Esophagus squamous epithelium (tissue), 5 donors: Measurements from ENCODE around the gene RTCB. TPM values are rescaled to one million over a fixed set of nuclear protein-coding genes. Genes with fewer than 3 reads are reported as not detected.

ENCODE experiments used
- DNase-seq: peaks from one replicate; lab custom pipeline; 2025; lab: John Stamatoyannopoulos, UW
- H3K27ac ChIP-seq, 4 donors: fragments of 200-600 bp; sonication (generic); one replicate each; pipeline ENCODE4 v1.5.1; 2016 to 2019; ENCODE audit warnings: mild to moderate bottlenecking in 1 of 4
- H3K27me3 ChIP-seq, 4 donors: fragments of 200-600 bp; sonication (generic); 1 replicate in 3 of 4; 2 replicates in 1 of 4; pipeline versions ENCODE4 v1.5.1 to v1.6.0; 2017 to 2021; ENCODE audit warnings: antibody characterized with exemption in 1 of 4
- H3K36me3 ChIP-seq, 3 donors: fragments of 200-600 bp; sonication (generic); one replicate each; pipeline ENCODE4 v1.5.1; 2016 to 2019
- H3K4me1 ChIP-seq, 3 donors: fragments of 200-600 bp; sonication (generic); one replicate each; pipeline ENCODE4 v1.5.1; 2017 to 2019
- H3K4me3 ChIP-seq, 4 donors: fragments of 200-600 bp; sonication (generic); 1 replicate in 3 of 4; 2 replicates in 1 of 4; pipeline ENCODE4 v1.5.1; 2016 to 2019; ENCODE audit warnings: mild to moderate bottlenecking in 2 of 4, moderate library complexity in 1 of 4
- H3K9me3 ChIP-seq, 3 donors: fragments of 200-600 bp; sonication (generic); one replicate each; pipeline ENCODE4 v1.5.1; 2016 to 2019
- CTCF ChIP-seq, 6 experiments: fragments of 450-650 bp in 4 of 6; fragments of 200-600 bp in 2 of 6; sonication (generic) in 2 of 6; IDR thresholded peaks; one replicate each; pipeline ENCODE4 v1.5.1; 2016 to 2019; ENCODE audit warnings: antibody characterized with exemption in 6 of 6, mild to moderate bottlenecking in 4 of 6, moderate library complexity in 4 of 6
- POLR2A ChIP-seq, 4 donors: fragments of 450-650 bp; IDR thresholded peaks; one replicate each; pipeline ENCODE4 v1.6.1; 2017; ENCODE audit warnings: antibody characterized with exemption in 4 of 4, mild to moderate bottlenecking in 4 of 4, moderate library complexity in 3 of 4
- WGBS, 2 donors: methylation state at CpG; one replicate each; pipeline ENCODE4 v1.1.5; 2018; 5-methylcytosine and 5-hydroxymethylcytosine counted together
- intact Hi-C: fragments of 100-400 bp; cut with DNase I; formaldehyde crosslinking; loops from one replicate; pipeline ENCODE4 v1.15.0; 2022
- total RNA-seq, 4 donors: library from RNA; depleted of rRNA; stranded (reverse); fragments of >200 nt; gene quantifications; one replicate each; pipeline ENCODE4 v1.1.0, GENCODE V29; 2016
- donor health status: DM: yes; HTN: yes; CAD: no.

The RTCB gene
- 10 to 100 TPM; 48.1 to 79.2 (median 70.9) TPM for total RNA-seq

DNA sequence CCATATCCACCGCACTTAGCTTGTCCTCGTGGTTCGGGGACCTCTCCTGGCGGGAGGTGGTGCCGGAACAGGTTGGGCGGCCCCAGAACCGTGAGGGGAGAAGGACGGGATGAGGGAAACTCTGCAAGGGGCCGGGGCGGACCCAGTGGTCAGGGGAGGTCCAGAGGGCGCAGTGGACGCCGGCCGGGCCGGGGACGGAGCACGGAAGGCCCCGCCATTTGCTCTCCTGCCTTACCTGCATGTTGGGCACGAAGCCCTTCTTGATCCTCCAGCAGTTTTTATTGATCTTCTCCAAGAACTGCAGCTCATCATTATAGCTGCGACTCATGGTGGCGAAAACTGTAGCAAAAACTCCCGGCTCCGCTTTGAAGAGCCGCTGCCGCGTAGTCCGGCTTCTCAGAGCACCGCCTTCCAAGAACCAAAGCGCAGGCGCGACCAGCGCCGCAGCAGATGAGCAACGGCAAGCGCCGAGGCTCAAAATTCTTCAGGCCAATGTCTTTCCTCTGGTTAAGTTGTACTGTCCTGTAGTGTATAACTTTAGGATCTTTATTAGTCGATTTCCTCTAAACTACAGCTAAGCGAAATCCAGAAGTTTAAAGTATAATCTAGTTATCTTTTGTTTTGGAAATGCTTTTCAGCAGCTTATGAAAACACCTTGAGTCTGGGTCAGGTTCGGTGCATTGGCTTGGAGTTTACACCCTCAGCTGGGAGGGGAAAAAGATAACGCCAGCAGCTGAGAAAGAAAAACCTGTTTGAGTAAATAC, at the start of gene RTCB:
Gene RTCB, minus strand, starts transcription at position 419 of the 764 bp plus-strand sequence. Its CDS starts 91 bp downstream, at position 328.
- Histone ChIP-seq H3K4me1 (peaks cover 10 to 47% (median 14%) of the 10 kb centered on the region in 3 donors), H3K9me3 (no peaks in the 10 kb centered on the region), H3K27me3 (no peaks in the 10 kb centered on the region), H3K36me3 (peaks cover 0 to 22% (median 3%) of the 10 kb centered on the region in 3 donors), H3K4me3 (peak within 1 kb of the TSS; percentile 73 to 93 (median 80)), H3K27ac (peak within 1 kb of the TSS; percentile 70 to 92 (median 88))
- WGBS, 2 donors = 2 to 4% methylated on average over 30 to 31 of the region's 40 CpGs
- intact Hi-C loops = loop anchor here (10.0 kb wide), 1 partner anchor 63 kb away; the partner anchor contains the start of gene FBXO7
- TF ChIP-seq CTCF (IDR thresholded peaks at IDR 0.05) (peak in 1 of 6 experiments; percentile 29), POLR2A (IDR thresholded peaks at IDR 0.05) (peak in 2 of 4 donors; percentile 58 to 70)
- peak; percentile 24 for DNase-seq

GRCh38 chr22:32457031-32457430, 45.0 kb upstream of the RTCB start:
- Histone ChIP-seq H3K27ac (no peak overlapping the region), H3K36me3 (no peaks in the 10 kb centered on the region), H3K27me3 (peaks cover 0 to 73% (median 0%) of the 10 kb centered on the region in 4 donors), H3K4me3 (no peak overlapping the region), H3K4me1 (no peaks in the 10 kb centered on the region), H3K9me3 (no peaks in the 10 kb centered on the region)
- intact Hi-C loops = no loop called here
- no peak for DNase-seq
- WGBS, 2 donors = 76 to 85% methylated on average over 4 of the region's 4 CpGs
- no peak for TF ChIP-seq CTCF (IDR thresholded peaks at IDR 0.05)
- no peak for TF ChIP-seq POLR2A (IDR thresholded peaks at IDR 0.05)

DNA sequence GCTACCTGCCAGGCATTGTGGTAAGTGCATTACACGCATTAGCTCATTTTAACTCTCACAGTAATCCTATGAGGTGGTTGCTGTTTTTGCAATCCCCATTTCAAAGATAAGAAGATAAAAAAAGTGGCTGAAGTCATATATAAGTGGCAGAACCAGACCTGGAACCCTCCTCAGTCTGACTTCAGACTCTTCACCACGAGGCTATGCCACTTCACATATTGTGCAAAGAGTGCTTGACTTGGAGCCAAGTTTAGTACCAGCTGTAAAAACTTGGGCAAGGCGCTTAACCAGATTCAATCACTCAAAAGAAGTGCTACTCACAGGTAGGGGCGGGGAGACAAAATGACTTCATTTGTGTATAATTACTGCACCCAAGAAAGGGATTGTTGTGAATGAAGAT, 36.9 kb upstream of the RTCB start:
- WGBS, 2 donors = 41 to 49% methylated on average over 4 of the region's 4 CpGs
- H3K27ac ChIP-seq = no peak overlapping the region
- TF ChIP-seq CTCF (IDR thresholded peaks at IDR 0.05) (no peak), POLR2A (IDR thresholded peaks at IDR 0.05) (no peak)
- H3K27me3 ChIP-seq = peaks cover 0 to 51% (median 0%) of the 10 kb centered on the region in 4 donors
- no peak overlapping the region for H3K4me3 ChIP-seq
- no peaks in the 10 kb centered on the region for H3K9me3 ChIP-seq
- no peaks in the 10 kb centered on the region for H3K4me1 ChIP-seq
- intact Hi-C loops = no loop called here
- DNase-seq = no peak
- no peaks in the 10 kb centered on the region for H3K36me3 ChIP-seq

- Histone ChIP-seq H3K36me3 (no peaks in the 10 kb centered on the region), H3K4me1 (no peaks in the 10 kb centered on the region), H3K9me3 (no peaks in the 10 kb centered on the region), H3K27me3 (peaks cover 0 to 48% (median 0%) of the 10 kb centered on the region in 4 donors), H3K27ac (no peak overlapping the region), H3K4me3 (no peak overlapping the region)
- no peak for DNase-seq
- 29 to 48% methylated on average over 1 of the region's 1 CpG for WGBS, 2 donors
- TF ChIP-seq CTCF (IDR thresholded peaks at IDR 0.05) = no peak
- intact Hi-C loops = no loop called here
These were observed 34.3 kb upstream of the RTCB start for GRCh38 chr22:32446321-32446720.

DNA sequence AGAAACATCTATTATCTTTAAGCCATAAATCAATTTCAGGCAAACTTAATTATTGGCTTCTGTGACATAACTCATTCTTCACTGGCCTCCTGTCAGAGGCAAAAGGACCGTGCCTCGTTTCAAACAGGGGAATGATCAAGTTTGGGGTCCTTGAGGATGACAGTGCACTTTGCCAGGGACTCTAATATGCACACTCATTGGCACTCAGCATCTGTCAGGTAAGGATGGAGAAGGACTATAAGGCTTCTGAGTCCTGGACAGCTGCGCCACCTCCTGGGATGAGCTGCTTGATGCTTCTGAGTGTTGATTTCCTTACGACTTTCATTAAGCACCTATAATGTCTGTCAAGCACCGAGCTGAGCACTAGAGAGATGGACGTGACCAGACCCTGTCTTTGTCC, 32.0 kb upstream of the RTCB start:
- Histone ChIP-seq H3K4me1 (no peaks in the 10 kb centered on the region), H3K27me3 (peaks cover 0 to 46% (median 0%) of the 10 kb centered on the region in 4 donors), H3K27ac (no peak overlapping the region), H3K9me3 (no peaks in the 10 kb centered on the region), H3K4me3 (no peak overlapping the region), H3K36me3 (no peaks in the 10 kb centered on the region)
- no peak for TF ChIP-seq POLR2A (IDR thresholded peaks at IDR 0.05)
- TF ChIP-seq CTCF (IDR thresholded peaks at IDR 0.05) = peak in 1 of 6 experiments; percentile 22
- intact Hi-C loops = no loop called here
- 38 to 51% methylated on average over 6 of the region's 6 CpGs for WGBS, 2 donors
- no peak for DNase-seq
